Measurements from ENCODE around the gene SPEG.

Gene SPEG

DNA sequence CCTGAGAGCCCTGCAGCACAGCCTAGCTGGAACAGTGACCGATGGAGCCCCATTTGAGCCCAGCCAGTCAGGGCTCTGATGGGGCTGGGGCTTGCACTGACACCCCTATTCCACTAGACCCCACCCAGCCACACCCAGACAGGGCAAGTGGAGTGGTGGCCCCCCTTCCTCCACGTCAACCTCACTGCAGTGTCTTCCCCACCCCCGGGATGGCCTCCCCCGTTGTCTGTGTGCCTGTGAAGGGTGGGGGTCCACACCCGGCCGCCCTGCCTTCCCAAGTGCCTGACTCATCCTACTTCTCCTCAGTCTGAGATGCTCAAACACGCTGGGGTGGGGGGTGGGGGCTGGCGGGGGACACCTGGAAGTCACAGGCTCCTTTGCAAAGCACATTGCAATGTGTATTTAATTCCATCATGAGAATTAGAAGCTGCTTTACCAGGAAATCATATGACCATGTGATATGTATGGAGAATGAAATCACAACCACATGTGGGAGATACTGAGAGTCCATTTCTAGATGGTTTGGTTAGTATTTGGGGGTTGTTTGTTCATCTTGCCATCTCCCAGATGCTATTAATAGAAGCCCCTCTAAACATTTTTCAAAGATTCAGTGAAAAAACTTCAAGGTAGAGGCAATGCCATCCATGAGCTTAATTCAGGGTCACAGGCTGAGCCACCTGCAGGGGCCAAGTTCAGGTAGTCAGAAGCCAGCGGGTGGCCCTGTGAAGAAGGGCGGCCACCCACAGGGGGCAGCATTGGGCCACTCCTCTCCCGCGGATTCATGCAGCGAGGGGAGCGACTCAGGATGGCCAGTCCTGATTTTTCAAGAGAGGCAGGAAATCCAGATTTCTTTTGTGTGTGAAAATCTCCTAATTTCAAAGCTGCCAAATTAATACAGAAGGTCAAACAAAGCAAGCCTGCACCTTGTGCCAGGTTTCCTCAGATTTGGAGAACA, 41.3 kb downstream of the SPEG start:
- DNase-seq (ENCODE audit: low read depth), result no peak
- TF ChIP-seq, protein P1, sequence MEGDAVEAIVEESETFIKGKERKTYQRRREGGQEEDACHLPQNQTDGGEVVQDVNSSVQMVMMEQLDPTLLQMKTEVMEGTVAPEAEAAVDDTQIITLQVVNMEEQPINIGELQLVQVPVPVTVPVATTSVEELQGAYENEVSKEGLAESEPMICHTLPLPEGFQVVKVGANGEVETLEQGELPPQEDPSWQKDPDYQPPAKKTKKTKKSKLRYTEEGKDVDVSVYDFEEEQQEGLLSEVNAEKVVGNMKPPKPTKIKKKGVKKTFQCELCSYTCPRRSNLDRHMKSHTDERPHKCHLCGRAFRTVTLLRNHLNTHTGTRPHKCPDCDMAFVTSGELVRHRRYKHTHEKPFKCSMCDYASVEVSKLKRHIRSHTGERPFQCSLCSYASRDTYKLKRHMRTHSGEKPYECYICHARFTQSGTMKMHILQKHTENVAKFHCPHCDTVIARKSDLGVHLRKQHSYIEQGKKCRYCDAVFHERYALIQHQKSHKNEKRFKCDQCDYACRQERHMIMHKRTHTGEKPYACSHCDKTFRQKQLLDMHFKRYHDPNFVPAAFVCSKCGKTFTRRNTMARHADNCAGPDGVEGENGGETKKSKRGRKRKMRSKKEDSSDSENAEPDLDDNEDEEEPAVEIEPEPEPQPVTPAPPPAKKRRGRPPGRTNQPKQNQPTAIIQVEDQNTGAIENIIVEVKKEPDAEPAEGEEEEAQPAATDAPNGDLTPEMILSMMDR (IDR thresholded peaks at IDR 0.05; ENCODE audit: low read depth, low read length, missing control alignments), result peak; percentile 88
- in situ Hi-C loops (cut with HindIII; ENCODE audit: low sequenced_read_pairs), result no loop called here
- H3K4me3 ChIP-seq (ENCODE audit: low read depth, low read length), result no peak overlapping the region

DNA sequence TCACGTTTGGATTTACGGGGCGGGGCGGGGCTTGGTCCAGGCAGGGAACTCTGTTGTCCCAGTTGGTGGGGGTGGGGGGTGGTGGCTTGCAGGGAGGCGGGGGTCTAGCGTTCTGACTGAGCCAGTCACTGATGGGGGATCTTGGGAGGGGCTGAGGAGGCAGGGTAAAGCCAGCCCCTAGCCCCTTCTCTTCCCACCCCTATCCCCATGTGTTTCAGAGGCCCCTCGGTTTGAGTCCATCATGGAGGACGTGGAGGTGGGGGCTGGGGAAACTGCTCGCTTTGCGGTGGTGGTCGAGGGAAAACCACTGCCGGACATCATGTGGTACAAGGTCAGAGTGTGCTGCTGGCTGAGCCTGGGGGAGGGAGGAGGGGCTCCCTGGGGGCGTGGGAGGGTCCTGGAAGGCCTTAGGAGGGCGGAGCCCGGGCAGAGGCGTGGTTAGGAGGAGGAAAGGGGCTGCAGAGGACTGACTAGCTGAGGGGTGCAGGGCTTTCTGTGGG, 42.1 kb downstream of the SPEG start:
- in situ Hi-C loops (cut with HindIII; ENCODE audit: low sequenced_read_pairs), result no loop called here
- no peak overlapping the region for H3K4me3 ChIP-seq (ENCODE audit: low read depth, low read length)
- DNase-seq (ENCODE audit: low read depth), result no peak

DNA sequence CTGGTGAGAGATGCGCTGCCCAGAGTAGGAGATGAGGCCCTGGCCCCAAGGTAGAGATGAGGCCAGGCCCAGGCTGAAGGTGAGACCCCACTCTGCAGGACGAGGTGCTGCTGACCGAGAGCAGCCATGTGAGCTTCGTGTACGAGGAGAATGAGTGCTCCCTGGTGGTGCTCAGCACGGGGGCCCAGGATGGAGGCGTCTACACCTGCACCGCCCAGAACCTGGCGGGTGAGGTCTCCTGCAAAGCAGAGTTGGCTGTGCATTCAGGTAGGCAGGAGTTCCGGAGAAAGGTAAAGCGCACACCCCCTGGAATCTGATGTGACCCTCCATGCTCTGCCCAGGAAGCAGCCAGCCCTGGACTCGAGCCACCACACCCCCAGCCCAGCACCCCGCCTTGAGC, 42.5 kb downstream of the SPEG start:
- TF ChIP-seq, protein P1 (IDR thresholded peaks at IDR 0.05; ENCODE audit: low read depth, low read length, missing control alignments), result no peak
- no peak for DNase-seq (ENCODE audit: low read depth)
- in situ Hi-C loops (cut with HindIII; ENCODE audit: low sequenced_read_pairs), result no loop called here
- no peak overlapping the region for H3K4me3 ChIP-seq (ENCODE audit: low read depth, low read length)

More for the DNA sequence above, 42.1 kb downstream of the SPEG start:
- TF ChIP-seq, protein P1 (IDR thresholded peaks at IDR 0.05; ENCODE audit: low read depth, low read length, missing control alignments), result no peak

DNA sequence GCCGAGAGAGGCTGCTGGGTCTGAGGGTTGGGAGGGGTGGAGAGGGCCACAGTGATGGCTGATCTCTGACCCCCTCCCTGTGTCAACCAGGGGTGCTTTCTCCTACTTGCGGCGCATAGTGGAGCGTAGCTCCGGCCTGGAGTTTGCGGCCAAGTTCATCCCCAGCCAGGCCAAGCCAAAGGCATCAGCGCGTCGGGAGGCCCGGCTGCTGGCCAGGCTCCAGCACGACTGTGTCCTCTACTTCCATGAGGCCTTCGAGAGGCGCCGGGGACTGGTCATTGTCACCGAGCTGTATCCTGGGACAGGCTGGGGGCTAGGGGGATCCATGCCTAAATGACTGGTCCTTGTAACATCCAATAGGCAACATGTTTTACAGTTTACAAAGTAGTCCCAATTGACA, 43.2 kb downstream of the SPEG start:
- DNase-seq (ENCODE audit: low read depth), result no peak
- in situ Hi-C loops (cut with HindIII; ENCODE audit: low sequenced_read_pairs), result no loop called here
- no peak overlapping the region for H3K4me3 ChIP-seq (ENCODE audit: low read depth, low read length)
- TF ChIP-seq, protein P1 (IDR thresholded peaks at IDR 0.05; ENCODE audit: low read depth, low read length, missing control alignments), result no peak

DNA sequence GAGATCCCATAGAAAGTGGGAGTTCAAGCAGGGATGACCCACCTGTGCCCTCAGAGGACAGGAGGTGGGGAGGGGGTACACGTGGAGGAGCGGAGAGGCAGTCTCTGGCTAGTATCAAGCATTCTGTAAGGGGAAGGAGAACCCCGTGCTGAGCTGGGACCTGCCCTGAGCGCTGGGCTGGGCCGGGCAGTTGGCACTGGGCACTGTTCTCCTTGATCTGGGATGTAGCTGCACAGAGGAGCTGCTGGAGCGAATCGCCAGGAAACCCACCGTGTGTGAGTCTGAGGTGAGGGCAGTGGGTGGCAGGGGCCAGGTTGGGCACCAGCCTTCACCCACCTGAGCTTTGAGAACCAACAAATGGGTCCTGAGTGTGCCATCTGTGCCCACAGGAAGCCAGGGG, 44.3 kb downstream of the SPEG start:
- TF ChIP-seq, protein P1 (IDR thresholded peaks at IDR 0.05; ENCODE audit: low read depth, low read length, missing control alignments), result no peak
- in situ Hi-C loops (cut with HindIII; ENCODE audit: low sequenced_read_pairs), result no loop called here
- H3K4me3 ChIP-seq (ENCODE audit: low read depth, low read length), result no peak overlapping the region
- DNase-seq (ENCODE audit: low read depth), result no peak

DNA sequence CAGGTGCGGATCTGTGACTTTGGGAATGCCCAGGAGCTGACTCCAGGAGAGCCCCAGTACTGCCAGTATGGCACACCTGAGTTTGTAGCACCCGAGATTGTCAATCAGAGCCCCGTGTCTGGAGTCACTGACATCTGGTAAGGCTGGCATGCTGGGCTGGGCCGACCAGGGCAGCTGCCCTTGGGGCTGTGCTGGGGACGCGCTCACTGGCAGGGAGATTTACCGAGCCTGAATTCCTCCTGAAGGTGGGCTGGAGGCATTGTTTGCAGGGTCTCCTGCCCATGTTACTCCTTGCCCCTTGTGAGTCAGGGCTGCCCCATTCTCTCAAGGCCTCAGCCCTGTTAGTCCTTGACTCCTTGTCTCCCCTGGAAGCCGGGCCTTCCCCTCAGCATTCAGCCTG, 45.4 kb downstream of the SPEG start:
- no peak overlapping the region for H3K4me3 ChIP-seq (ENCODE audit: low read depth, low read length)
- TF ChIP-seq, protein P1 (IDR thresholded peaks at IDR 0.05; ENCODE audit: low read depth, low read length, missing control alignments), result no peak
- in situ Hi-C loops (cut with HindIII; ENCODE audit: low sequenced_read_pairs), result no loop called here
- no peak for DNase-seq (ENCODE audit: low read depth)

Data from astrocyte of the cerebellum (primary cell).